WI38 (cell line): ENCODE data around the gene FAM219B.

ENCODE experiments used
- H3K4me3 ChIP-seq: 2 replicates; pipeline ENCODE4 v1.5.1; 2011; ENCODE audit warnings: low read depth, mild to moderate bottlenecking, control low read depth, low read length
- CTCF ChIP-seq: IDR thresholded peaks from 2 replicates; pipeline ENCODE4 v1.5.1; 2012; ENCODE audit warnings: low read depth, mild to moderate bottlenecking, control low read depth, low read length

Gene FAM219B

GRCh38 chr15:74870436-74871215, 36.0 kb downstream of the FAM219B start:
- TF ChIP-seq CTCF = no peak
- no peak overlapping the region for H3K4me3 ChIP-seq

- no peak overlapping the region for H3K4me3 ChIP-seq
- TF ChIP-seq CTCF = no peak
Observed at GRCh38 chr15:74869726-74870407, 36.8 kb downstream of the FAM219B start.

- TF ChIP-seq CTCF = no peak
Observed at GRCh38 chr15:74869372-74869725, 37.3 kb downstream of the FAM219B start.

GRCh38 chr15:74868059-74868458, 38.6 kb downstream of the FAM219B start:
- no peak for TF ChIP-seq CTCF
- no peak overlapping the region for H3K4me3 ChIP-seq

More at GRCh38 chr15:74869372-74869725, 37.3 kb downstream of the FAM219B start:
- H3K4me3 ChIP-seq = no peak overlapping the region

GRCh38 chr15:74867466-74868038, 39.1 kb downstream of the FAM219B start:
- no peak for TF ChIP-seq CTCF
- no peak overlapping the region for H3K4me3 ChIP-seq

- no peak overlapping the region for H3K4me3 ChIP-seq
- no peak for TF ChIP-seq CTCF
Observed at GRCh38 chr15:74866090-74866489, 40.6 kb downstream of the FAM219B start.

GRCh38 chr15:74865316-74865715, 41.3 kb downstream of the FAM219B start:
- no peak overlapping the region for H3K4me3 ChIP-seq
- TF ChIP-seq CTCF = no peak
